DOHH2 (cell line): ENCODE results near the gene FKBP1B.

Experiments
- H3F3A ChIP-seq: fragments of 200-600 bp; sonication (generic), shearing (Covaris generic); 2 replicates; pipeline ENCODE4 v1.6.0; 2016; ENCODE audit warnings: antibody characterized with exemption, mild to moderate bottlenecking; ENCODE audit not compliant: control insufficient read depth, insufficient read depth
- H3K27ac ChIP-seq: fragments of 200-600 bp; sonication (generic); 2 replicates; pipeline ENCODE4 v1.5.1; 2014; ENCODE audit warnings: low read depth, mild to moderate bottlenecking, low read length, moderate library complexity
- H3K27me3 ChIP-seq: fragments of 200-600 bp; sonication (generic); 2 replicates; pipeline ENCODE4 v1.6.1; 2014; ENCODE audit warnings: mild to moderate bottlenecking, low read length, mixed read lengths; ENCODE audit not compliant: control insufficient read depth
- H3K36me3 ChIP-seq: fragments of 200-600 bp; sonication (generic); 2 replicates; pipeline ENCODE4 v1.6.1; 2014; ENCODE audit warnings: mild to moderate bottlenecking, low read length, moderate library complexity, mixed read lengths; ENCODE audit not compliant: control insufficient read depth
- H3K4me1 ChIP-seq: fragments of 200-600 bp; sonication (generic); 2 replicates; pipeline ENCODE4 v1.6.1; 2014; ENCODE audit warnings: mild to moderate bottlenecking, low read length, mixed read lengths; ENCODE audit not compliant: control insufficient read depth
- H3K4me2 ChIP-seq: fragments of 200-600 bp; sonication (generic); 2 replicates; pipeline ENCODE4 v1.6.0; 2014; ENCODE audit warnings: mild to moderate bottlenecking, low read length, moderate library complexity
- H3K4me3 ChIP-seq: fragments of 200-600 bp; sonication (generic); 2 replicates; pipeline ENCODE4 v1.5.1; 2014; ENCODE audit warnings: mild to moderate bottlenecking, low read length, mixed read lengths
- H3K79me2 ChIP-seq: fragments of 200-600 bp; sonication (generic); 2 replicates; pipeline ENCODE4 v1.6.1; 2014; ENCODE audit warnings: mild to moderate bottlenecking, low read length, mixed read lengths; ENCODE audit not compliant: control insufficient read depth
- H3K9me2 ChIP-seq: fragments of 200-600 bp; sonication (generic); replicated peaks from 2 replicates; pipeline ENCODE4 v1.6.1; 2014; ENCODE audit warnings: mild to moderate bottlenecking, low read length, mixed read lengths; ENCODE audit not compliant: control insufficient read depth
- H3K9me3 ChIP-seq: fragments of 200-600 bp; sonication (generic); 2 replicates; pipeline ENCODE4 v1.6.1; 2014; ENCODE audit warnings: antibody characterized with exemption, low read length, mixed read lengths; ENCODE audit not compliant: control insufficient read depth, insufficient read depth
- H4K20me1 ChIP-seq: fragments of 200-600 bp; sonication (generic); 2 replicates; pipeline ENCODE4 v1.6.0; 2014; ENCODE audit warnings: low read depth, mild to moderate bottlenecking, antibody characterized with exemption, low read length, moderate library complexity; ENCODE audit not compliant: control insufficient read depth, insufficient read depth
- EZH2phosphoT487 ChIP-seq: fragments of 200-600 bp; sonication (generic); IDR thresholded peaks from 2 replicates; pipeline ENCODE4 v1.6.1; 2017; ENCODE audit warnings: borderline replicate concordance, mild to moderate bottlenecking, antibody characterized with exemption, low read length, moderate library complexity, mixed read lengths
- TF ChIP-seq, protein P1 (sequence below): fragments of 200-600 bp; sonication (generic); IDR thresholded peaks from one replicate; pipeline ENCODE4 v1.5.1; 2014; ENCODE audit warnings: antibody characterized with exemption, mild to moderate bottlenecking, low read depth, low read length; ENCODE audit not compliant: poor library complexity, severe bottlenecking

FKBP1B gene

DNA sequence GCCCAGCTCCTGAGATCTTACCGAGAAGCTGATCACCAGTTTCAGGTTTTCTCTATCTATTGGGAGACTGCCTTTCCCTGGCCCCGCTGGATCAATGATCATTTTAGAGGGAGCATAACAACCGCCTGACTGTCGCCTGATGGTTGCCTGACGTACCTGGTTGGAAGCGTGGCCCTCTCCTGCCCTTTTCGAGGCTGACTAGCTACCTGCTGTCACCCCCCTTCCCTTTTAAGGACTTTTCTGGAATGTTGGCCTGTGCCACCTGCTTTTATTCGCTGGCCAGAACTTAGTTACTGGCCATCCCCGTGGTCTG lies 40.2 kb upstream of the FKBP1B start:
- TF ChIP-seq EZH2phosphoT487: no peak
- TF ChIP-seq, protein P1, sequence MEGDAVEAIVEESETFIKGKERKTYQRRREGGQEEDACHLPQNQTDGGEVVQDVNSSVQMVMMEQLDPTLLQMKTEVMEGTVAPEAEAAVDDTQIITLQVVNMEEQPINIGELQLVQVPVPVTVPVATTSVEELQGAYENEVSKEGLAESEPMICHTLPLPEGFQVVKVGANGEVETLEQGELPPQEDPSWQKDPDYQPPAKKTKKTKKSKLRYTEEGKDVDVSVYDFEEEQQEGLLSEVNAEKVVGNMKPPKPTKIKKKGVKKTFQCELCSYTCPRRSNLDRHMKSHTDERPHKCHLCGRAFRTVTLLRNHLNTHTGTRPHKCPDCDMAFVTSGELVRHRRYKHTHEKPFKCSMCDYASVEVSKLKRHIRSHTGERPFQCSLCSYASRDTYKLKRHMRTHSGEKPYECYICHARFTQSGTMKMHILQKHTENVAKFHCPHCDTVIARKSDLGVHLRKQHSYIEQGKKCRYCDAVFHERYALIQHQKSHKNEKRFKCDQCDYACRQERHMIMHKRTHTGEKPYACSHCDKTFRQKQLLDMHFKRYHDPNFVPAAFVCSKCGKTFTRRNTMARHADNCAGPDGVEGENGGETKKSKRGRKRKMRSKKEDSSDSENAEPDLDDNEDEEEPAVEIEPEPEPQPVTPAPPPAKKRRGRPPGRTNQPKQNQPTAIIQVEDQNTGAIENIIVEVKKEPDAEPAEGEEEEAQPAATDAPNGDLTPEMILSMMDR: no peak
- H3K4me3 ChIP-seq: no peak overlapping the region
- no peak overlapping the region for H3K27ac ChIP-seq
- peaks cover 30% of the 10 kb centered on the region for H3K27me3 ChIP-seq
- H3K79me2 ChIP-seq: no peaks in the 10 kb centered on the region
- H3K4me1 ChIP-seq: peaks cover 4% of the 10 kb centered on the region; the same call in 1 of the 2 replicates
- no peak overlapping the region for H3K4me2 ChIP-seq
- H3F3A ChIP-seq: no peaks in the 10 kb centered on the region
- H3K36me3 ChIP-seq: no peaks in the 10 kb centered on the region
- H3K9me3 ChIP-seq: no peaks in the 10 kb centered on the region
- H3K9me2 ChIP-seq: no peaks in the 10 kb centered on the region
- H4K20me1 ChIP-seq: no peaks in the 10 kb centered on the region

DNA sequence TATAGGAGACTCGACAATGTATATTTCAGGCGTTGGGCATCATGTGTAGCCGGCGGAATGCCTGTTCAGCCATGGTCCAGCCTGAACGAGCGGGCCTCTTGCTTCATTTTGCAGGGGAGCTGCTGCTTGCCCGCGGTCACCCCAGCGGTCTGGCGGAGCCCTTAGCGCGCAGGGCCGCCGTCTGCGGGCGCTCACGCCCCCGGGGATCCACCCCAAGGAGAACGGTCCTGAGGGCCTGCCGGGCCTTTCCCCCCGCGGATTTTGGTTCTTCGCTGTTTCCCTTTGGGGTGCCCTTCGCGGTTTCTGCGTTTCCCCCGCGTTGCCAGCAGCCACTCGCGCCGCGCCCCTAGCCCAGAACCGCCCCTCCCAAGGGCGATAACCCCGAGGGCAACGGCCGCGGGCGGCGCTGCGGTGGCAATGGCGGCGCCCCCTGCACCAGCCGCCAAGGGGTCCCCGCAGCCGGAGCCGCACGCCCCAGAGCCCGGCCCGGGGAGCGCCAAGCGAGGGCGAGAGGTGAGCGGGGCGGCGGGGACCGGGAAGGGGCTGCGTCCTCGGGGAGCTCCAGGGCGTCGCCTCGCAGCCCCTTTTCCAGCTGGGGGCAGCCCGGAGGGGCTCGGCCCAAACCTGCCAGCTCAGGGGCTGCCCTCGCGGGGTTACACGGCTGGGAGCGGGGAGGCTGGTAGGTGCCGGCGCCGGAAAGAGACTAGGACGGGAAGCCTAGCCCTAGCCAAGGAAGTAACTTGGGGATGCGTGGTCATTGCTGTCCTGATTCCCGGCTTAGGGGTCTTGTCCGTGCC lies 39.7 kb upstream of the FKBP1B start, which contains the start of gene MFSD2B:
Gene MFSD2B (plus strand): TSS at position 406 of the 797 bp plus-strand sequence. CDS start 12 bp downstream, at position 418.
- Histone ChIP-seq H4K20me1 (no peaks in the 10 kb centered on the region), H3K79me2 (no peaks in the 10 kb centered on the region), H3K9me2 (no peaks in the 10 kb centered on the region), H3K4me1 (peaks cover 4% of the 10 kb centered on the region; the same call in 1 of the 2 replicates), H3K27me3 (peaks cover 30% of the 10 kb centered on the region), H3F3A (no peaks in the 10 kb centered on the region), H3K27ac (no peak within 1 kb of the TSS), H3K4me2 (peak within 1 kb of the TSS; percentile 30), H3K36me3 (no peaks in the 10 kb centered on the region), H3K9me3 (no peaks in the 10 kb centered on the region), H3K4me3 (no peak within 1 kb of the TSS)
- TF ChIP-seq, protein P1: no peak
- peak; percentile 71; the same call in 1 of the 2 replicates for TF ChIP-seq EZH2phosphoT487

DNA sequence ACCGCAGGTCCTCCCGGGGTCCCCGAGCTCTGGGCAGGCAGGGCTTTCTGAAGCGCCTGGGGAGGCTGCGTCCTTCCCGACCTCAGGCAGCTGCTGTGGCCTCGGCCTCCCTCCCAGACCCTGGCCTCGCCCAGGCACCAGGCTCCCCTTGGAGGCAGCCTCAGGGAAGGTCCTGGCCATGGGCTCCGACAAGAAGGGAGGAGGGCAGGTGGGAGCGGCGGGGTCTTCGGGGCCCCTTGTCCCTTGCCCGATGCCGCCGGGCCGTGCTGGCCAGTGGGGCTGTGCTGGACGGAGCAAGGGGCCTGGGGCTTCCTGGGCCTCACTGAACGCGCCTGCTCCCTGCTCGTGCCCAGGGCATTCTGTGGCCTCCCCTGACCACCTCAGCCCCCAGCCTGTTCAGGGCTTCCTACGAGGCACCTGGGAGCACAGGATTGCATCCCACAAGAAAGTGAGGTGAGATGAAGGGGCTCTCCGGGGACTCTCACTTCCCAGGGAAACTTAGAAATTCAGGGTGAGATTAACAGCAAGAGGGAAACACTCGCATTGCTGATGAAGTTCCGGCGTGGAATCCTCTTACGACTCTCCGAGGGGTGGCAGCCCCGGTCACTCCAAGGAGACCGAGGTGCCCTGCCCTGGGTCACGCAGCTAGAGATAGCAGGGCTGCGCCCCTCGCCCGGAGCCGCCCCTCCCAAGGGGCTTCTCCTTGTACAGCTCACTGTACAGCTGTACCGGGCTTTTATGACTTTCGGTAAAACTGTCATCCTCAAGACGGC lies 38.9 kb upstream of the FKBP1B start:
- H3K4me3 ChIP-seq: no peak overlapping the region
- peaks cover 4% of the 10 kb centered on the region; the same call in 1 of the 2 replicates for H3K4me1 ChIP-seq
- H3K27me3 ChIP-seq: peaks cover 30% of the 10 kb centered on the region
- H3K36me3 ChIP-seq: no peaks in the 10 kb centered on the region
- no peaks in the 10 kb centered on the region for H3K9me2 ChIP-seq
- H3K9me3 ChIP-seq: no peaks in the 10 kb centered on the region
- H3K4me2 ChIP-seq: peak overlapping the region; percentile 30; the same call in 1 of the 2 replicates
- H3K27ac ChIP-seq: no peak overlapping the region
- H3K79me2 ChIP-seq: no peaks in the 10 kb centered on the region
- no peaks in the 10 kb centered on the region for H4K20me1 ChIP-seq
- no peaks in the 10 kb centered on the region for H3F3A ChIP-seq
- TF ChIP-seq EZH2phosphoT487: no peak
- TF ChIP-seq, protein P1: no peak
